ENCODE results near the gene CCP110. TPM values are rescaled to one million over a fixed set of nuclear protein-coding genes. Genes with fewer than 3 reads are reported as not detected.
"Not testable (repeated sequence)": the region's sequence is repeated elsewhere in the genome, so short reads cannot be mapped to it uniquely, and the experiment has no call there.

CCP110 gene
- total RNA-seq, 1 donor from 2014 or later: 35.2 TPM

- Mint-ChIP-seq H3K4me3 (no peak overlapping the region), H3K4me1 (peaks cover 23% of the 10 kb centered on the region), H3K9me3 (no peaks in the 10 kb centered on the region), H3K27ac (ENCODE audit: unreplicated experiment) (no peak overlapping the region), H3K27me3 (ENCODE audit: low read depth) (no peaks in the 10 kb centered on the region), H3K36me3 (ENCODE audit: low read depth) (peaks cover 7% of the 10 kb centered on the region)
- no peak for TF ChIP-seq CTCF (conservative IDR thresholded peaks at IDR 0.05)
- DNase-seq (ENCODE audit: low read depth, low spot score): no peak
Observed at GRCh38 chr16:19528666-19529065, 4.9 kb downstream of the CCP110 start.

DNA sequence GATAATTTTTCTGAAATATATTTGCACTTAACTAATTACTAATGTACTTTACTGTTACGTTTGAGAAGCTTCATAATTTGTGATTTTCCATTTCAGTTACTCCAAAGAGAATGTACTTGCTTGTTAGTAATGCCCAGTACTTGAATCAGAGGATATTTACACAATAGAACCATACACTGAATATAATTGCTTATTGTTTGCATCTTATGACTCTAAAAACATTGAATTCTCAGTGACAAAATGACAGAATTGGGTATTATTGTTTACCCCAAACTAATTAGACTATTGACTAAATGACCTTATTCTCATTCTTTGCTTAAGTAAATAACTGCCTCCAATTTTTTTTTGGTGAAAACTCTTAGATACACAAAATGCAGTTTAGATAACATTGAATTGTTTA, 8.9 kb downstream of the CCP110 start:
- Mint-ChIP-seq H3K27me3 (ENCODE audit: low read depth) (no peaks in the 10 kb centered on the region), H3K9me3 (no peaks in the 10 kb centered on the region), H3K36me3 (ENCODE audit: low read depth) (peaks cover 12% of the 10 kb centered on the region), H3K4me3 (no peak overlapping the region), H3K27ac (ENCODE audit: unreplicated experiment) (no peak overlapping the region), H3K4me1 (no peaks in the 10 kb centered on the region)
- no peak for TF ChIP-seq CTCF (conservative IDR thresholded peaks at IDR 0.05)
- no peak for DNase-seq (ENCODE audit: low read depth, low spot score)

DNA sequence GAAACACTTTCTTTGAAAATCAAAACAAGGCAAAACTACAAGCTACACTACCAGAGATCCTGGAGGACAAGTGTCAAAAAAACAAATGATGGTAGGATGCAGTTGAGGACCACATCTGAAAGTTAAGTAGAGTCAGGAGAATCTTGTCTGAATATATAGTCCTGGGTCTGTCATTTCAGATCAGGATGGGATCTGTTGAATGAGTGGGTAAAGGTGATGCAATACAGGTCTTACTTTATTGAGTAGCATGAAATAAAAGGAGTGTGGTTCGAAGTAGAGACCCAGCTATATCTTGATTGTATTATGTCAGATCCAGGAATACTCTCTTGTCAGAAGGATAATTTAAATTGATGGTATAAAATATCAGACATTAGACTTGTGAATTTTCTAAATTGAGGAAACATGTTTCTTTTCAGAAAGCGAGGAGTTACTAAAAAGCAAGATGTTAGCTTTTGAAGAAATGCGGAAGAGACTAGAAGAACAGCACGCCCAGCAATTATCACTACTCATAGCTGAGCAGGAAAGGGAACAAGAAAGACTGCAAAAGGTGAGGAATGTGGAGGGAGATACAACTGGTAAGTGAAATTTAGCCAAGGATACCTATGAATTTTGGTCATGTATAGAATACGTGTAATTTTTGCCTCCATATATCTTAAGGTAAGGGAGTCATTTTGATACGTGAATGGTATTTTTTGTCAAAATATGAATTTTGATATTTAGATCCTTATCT, 16.7 kb downstream of the CCP110 start:
- peaks cover 23% of the 10 kb centered on the region for H3K36me3 Mint-ChIP-seq (ENCODE audit: low read depth)
- no peak overlapping the region for H3K27ac Mint-ChIP-seq (ENCODE audit: unreplicated experiment)
- H3K9me3 Mint-ChIP-seq: no peaks in the 10 kb centered on the region
- no peaks in the 10 kb centered on the region for H3K27me3 Mint-ChIP-seq (ENCODE audit: low read depth)
- H3K4me3 Mint-ChIP-seq: no peak overlapping the region
- no peak for TF ChIP-seq CTCF (conservative IDR thresholded peaks at IDR 0.05)
- no peaks in the 10 kb centered on the region for H3K4me1 Mint-ChIP-seq
- no peak for DNase-seq (ENCODE audit: low read depth, low spot score)

DNA sequence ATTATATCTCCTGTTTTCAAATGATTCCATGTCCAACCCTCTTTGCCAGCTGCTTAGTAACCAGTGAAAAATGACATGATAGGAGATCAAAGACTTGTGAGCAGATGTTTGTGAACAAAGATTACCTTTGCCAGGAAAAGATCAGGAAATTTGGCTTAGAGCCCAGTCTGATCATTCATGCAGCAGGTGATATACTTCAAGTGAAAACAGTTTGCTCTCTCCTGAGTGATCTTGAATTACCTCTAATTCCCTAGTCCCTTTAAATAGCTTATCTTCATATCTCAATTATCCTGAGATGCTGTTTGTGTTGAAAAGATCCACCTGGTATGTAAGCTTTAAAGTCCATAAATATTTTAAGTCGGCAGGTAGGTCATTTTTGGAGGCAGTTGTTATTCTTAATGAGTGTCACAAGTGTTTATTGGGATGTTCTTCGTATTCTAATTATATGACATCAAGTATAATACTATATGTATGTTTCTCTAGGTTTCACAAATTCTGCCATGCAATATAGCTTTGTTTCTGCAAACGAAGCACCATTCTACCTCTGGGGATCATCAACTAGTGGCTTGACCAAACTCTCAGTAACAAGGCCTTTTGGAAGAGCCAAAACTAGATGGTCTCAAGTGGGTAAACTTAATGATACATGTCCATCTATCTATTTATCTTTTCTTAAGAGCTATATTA, 18.5 kb downstream of the CCP110 start:
- Mint-ChIP-seq H3K36me3 (ENCODE audit: low read depth) (peaks cover 18% of the 10 kb centered on the region), H3K27ac (ENCODE audit: unreplicated experiment) (no peak overlapping the region), H3K4me3 (no peak overlapping the region), H3K9me3 (no peaks in the 10 kb centered on the region), H3K27me3 (ENCODE audit: low read depth) (no peaks in the 10 kb centered on the region), H3K4me1 (no peaks in the 10 kb centered on the region)
- TF ChIP-seq CTCF (conservative IDR thresholded peaks at IDR 0.05): no peak
- DNase-seq (ENCODE audit: low read depth, low spot score): no peak

DNA sequence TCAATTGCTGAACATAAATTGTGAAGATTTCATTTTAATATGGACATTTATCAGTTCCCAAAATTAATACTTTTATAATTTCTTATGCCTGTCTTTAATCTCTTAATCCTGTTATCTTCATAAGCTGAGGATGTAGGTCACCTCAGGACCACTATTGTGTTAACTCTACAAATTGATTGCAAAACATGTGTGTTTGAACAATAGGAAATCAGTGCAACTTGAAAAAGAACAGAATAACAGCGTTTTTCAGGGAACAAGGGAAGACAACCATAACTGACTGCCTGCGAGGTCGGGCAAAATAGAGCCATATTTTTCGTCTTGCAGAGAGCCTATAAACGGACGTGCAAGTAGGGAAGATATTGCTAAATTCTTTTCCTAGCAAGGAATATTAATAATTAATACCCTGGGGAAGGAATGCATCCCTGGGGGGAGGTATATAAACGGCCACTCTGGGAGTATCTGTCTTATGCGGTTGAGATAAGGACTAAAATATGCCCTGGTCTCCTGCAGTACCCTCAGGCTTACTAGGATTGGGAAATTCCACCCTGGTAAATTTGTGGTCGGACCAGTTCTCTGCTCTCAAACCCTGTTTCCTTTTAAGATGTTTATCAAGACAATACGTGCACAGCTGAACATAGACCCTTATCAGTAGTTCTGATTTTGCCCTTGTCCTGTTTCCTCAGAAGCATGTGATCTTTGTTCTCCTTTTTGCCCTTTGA, 19.7 kb downstream of the CCP110 start:
- H3K27ac Mint-ChIP-seq (ENCODE audit: unreplicated experiment); H3K9me3 Mint-ChIP-seq; H3K4me1 Mint-ChIP-seq; DNase-seq (ENCODE audit: low read depth, low spot score); H3K4me3 Mint-ChIP-seq; H3K27me3 Mint-ChIP-seq (ENCODE audit: low read depth): not testable (repeated sequence)
- peaks cover 18% of the 10 kb centered on the region for H3K36me3 Mint-ChIP-seq (ENCODE audit: low read depth)

Measured in neural crest cell (in vitro differentiated cells).